ENCODE data around the gene LILRA6. TPM values are rescaled to one million over a fixed set of nuclear protein-coding genes. Genes with fewer than 3 reads are reported as not detected.
"Not testable (repeated sequence)": the region's sequence is repeated elsewhere in the genome, so short reads cannot be mapped to it uniquely, and the experiment has no call there.

LILRA6 gene
- polyA plus RNA-seq, 3 donors: 65.7 to 150 (median 143) TPM

GRCh38 chr19:54196536-54196935 is 46.1 kb downstream of the LILRA6 start:
- Histone ChIP-seq H3K4me1 (ENCODE audit: control insufficient read depth in 1 of 2, insufficient read depth in 2 of 2, low read length in 2 of 2) (peaks cover 27 to 29% of the 10 kb centered on the region in 2 donors), H3K27ac (ENCODE audit: low read depth in 1 of 2, low read length in 2 of 2) (no peak overlapping the region), H3K27me3 (ENCODE audit: control insufficient read depth in 2 of 2, insufficient read depth in 2 of 2, low read length in 2 of 2) (no peaks in the 10 kb centered on the region), H3K79me2 (ENCODE audit: insufficient read depth, low read length) (peaks cover 39% of the 10 kb centered on the region), H3K36me3 (replicated peaks in 1 of 2; ENCODE audit: control insufficient read depth in 1 of 2, insufficient read depth in 2 of 2, low read length in 2 of 2) (peaks cover 24 to 49% of the 10 kb centered on the region in 2 donors), H3K4me3 (replicated peaks in 1 of 3; ENCODE audit: low read depth in 2 of 3, low read length in 3 of 3) (no peak overlapping the region), H3K9me3 (replicated peaks in 1 of 2; ENCODE audit: control insufficient read depth in 1 of 2, insufficient read depth in 1 of 2, low read length in 2 of 2) (no peaks in the 10 kb centered on the region), H3K4me2 (replicated peaks; ENCODE audit: extremely low read depth, low read length, poor library complexity, severe bottlenecking) (no peak overlapping the region), H2AFZ (ENCODE audit: insufficient read depth, low read depth, low read length, poor library complexity, severe bottlenecking) (no peak overlapping the region), H4K20me1 (ENCODE audit: insufficient read depth, low read length) (peaks cover 22% of the 10 kb centered on the region), H3K9ac (ENCODE audit: insufficient read depth, low read length, poor library complexity, severe bottlenecking) (no peak overlapping the region)
- Mint-ChIP-seq H3K9me3 (peaks cover 0 to 4% (median 0%) of the 10 kb centered on the region in 7 donors), H3K36me3 (peaks cover 50 to 60% of the 10 kb centered on the region in 2 donors), H3K27me3 (ENCODE audit: low read depth in 3 of 3) (peaks cover 0 to 1% (median 0%) of the 10 kb centered on the region in 3 donors), H3K4me1 (peaks cover 26% of the 10 kb centered on the region), H3K4me3 (no peak overlapping the region), H3K27ac (no peak overlapping the region)
- peak in 1 of 3 donors; percentile 78 for DNase-seq
- TF ChIP-seq CTCF (IDR thresholded peaks at IDR 0.05): no peak
- intact Hi-C loops (cut with micrococcal nuclease): loop anchor here (10.0 kb wide), 2 partner anchors 248 to 1458 kb away; partner anchors contain the start of genes LENG8 (in 1 of the 2) and U2AF2 (in 1 of the 2)
- WGBS (ENCODE audit: insufficient coverage): no CpG with 5 or more reads among the region's 7 CpGs

DNA sequence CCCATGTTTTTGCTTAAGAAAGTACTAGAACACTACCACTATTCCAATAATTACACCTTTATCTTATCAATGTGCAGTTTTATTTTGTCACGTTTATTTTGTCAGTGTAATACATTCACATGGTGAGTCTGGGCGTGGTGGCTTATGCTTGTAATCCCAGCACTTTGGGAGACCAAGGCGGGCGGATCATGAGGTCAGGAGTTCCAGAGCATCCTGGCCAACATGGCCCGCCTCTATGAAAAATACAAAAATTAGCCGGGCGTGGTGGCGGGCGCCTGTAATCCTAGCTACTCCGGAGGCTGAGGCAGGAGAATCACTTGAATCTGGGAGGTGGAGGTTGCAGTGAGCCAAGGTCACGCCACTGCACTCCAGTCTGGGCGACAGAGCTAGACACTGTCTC is 48.1 kb downstream of the LILRA6 start:
- H3K9ac ChIP-seq (ENCODE audit: insufficient read depth, low read length, poor library complexity, severe bottlenecking); DNase-seq; H2AFZ ChIP-seq (ENCODE audit: insufficient read depth, low read depth, low read length, poor library complexity, severe bottlenecking); H3K27me3 ChIP-seq (ENCODE audit: control insufficient read depth in 2 of 2, insufficient read depth in 2 of 2, low read length in 2 of 2); H3K4me3 Mint-ChIP-seq; H3K9me3 ChIP-seq (replicated peaks in 1 of 2; ENCODE audit: control insufficient read depth in 1 of 2, insufficient read depth in 1 of 2, low read length in 2 of 2); H3K9me3 Mint-ChIP-seq; H3K27me3 Mint-ChIP-seq (ENCODE audit: low read depth in 3 of 3); H3K4me2 ChIP-seq (replicated peaks; ENCODE audit: extremely low read depth, low read length, poor library complexity, severe bottlenecking); H3K27ac Mint-ChIP-seq; H3K27ac ChIP-seq (ENCODE audit: low read depth in 1 of 2, low read length in 2 of 2); H3K4me3 ChIP-seq (replicated peaks in 1 of 3; ENCODE audit: low read depth in 2 of 3, low read length in 3 of 3): not testable (repeated sequence)
- H3K4me1 Mint-ChIP-seq: peaks cover 23% of the 10 kb centered on the region
- H3K36me3 Mint-ChIP-seq: peaks cover 41 to 54% of the 10 kb centered on the region in 2 donors
- Histone ChIP-seq H4K20me1 (ENCODE audit: insufficient read depth, low read length) (peaks cover 18% of the 10 kb centered on the region), H3K79me2 (ENCODE audit: insufficient read depth, low read length) (peaks cover 27% of the 10 kb centered on the region), H3K36me3 (replicated peaks in 1 of 2; ENCODE audit: control insufficient read depth in 1 of 2, insufficient read depth in 2 of 2, low read length in 2 of 2) (peaks cover 20 to 45% of the 10 kb centered on the region in 2 donors), H3K4me1 (ENCODE audit: control insufficient read depth in 1 of 2, insufficient read depth in 2 of 2, low read length in 2 of 2) (peaks cover 19 to 23% of the 10 kb centered on the region in 2 donors)
- intact Hi-C loops (cut with micrococcal nuclease): loop anchor here (10.0 kb wide), 2 partner anchors 250 to 1460 kb away; partner anchors contain the start of genes LENG8 (in 1 of the 2) and U2AF2 (in 1 of the 2)
- 98% methylated on average over 4 of the region's 12 CpGs for WGBS (ENCODE audit: insufficient coverage)
